Kidney (tissue), 14 donors: ENCODE data around the gene CSAD. TPM values are rescaled to one million over a fixed set of nuclear protein-coding genes. Genes with fewer than 3 reads are reported as not detected.

Source experiments
- DNase-seq, 5 donors: peaks; one replicate each; pipeline ENCODE4 v3.0.0-alpha.2; 2013 to 2020
- FAIRE-seq: peaks from 2 replicates; lab custom pipeline; 2012; peaks lifted over from hg19 to GRCh38; lab: Jason Lieb, UNC
- H3K27ac ChIP-seq, 2 donors: one replicate each; pipeline ENCODE4 v1.7.0; 2013; ENCODE audit warnings: low read depth in 2 of 2, low read length in 2 of 2, inconsistent platforms in 1 of 2
- H3K27me3 ChIP-seq: one replicate; pipeline ENCODE4 v1.7.1; 2013; ENCODE audit warnings: low read length, inconsistent platforms; ENCODE audit not compliant: control insufficient read depth, insufficient read depth
- H3K36me3 ChIP-seq, 3 donors: one replicate each; pipeline versions ENCODE4 v1.7.0 to v1.7.1; 2013; ENCODE audit warnings: low read length in 3 of 3, control low read depth in 1 of 3, inconsistent platforms in 1 of 3; ENCODE audit not compliant: insufficient read depth in 3 of 3, control insufficient read depth in 2 of 3
- H3K4me1 ChIP-seq, 3 donors: one replicate each; pipeline versions ENCODE4 v1.7.0 to v1.7.1; 2013; ENCODE audit warnings: low read length in 3 of 3, inconsistent platforms in 1 of 3, low read depth in 1 of 3; ENCODE audit not compliant: control insufficient read depth in 2 of 3, insufficient read depth in 2 of 3
- H3K4me3 ChIP-seq, 3 donors: one replicate each; pipeline versions ENCODE4 v1.7.0 to v1.8.1; 2013; ENCODE audit warnings: low read length in 3 of 3, control low read depth in 1 of 3, inconsistent platforms in 1 of 3
- H3K9ac ChIP-seq, 3 donors: one replicate each; pipeline versions ENCODE4 v1.7.0 to v1.7.1; 2013; ENCODE audit warnings: low read length in 3 of 3, control low read depth in 1 of 3, inconsistent platforms in 1 of 3
- H3K9me3 ChIP-seq, 3 donors: one replicate each; pipeline versions ENCODE4 v1.7.0 to v1.7.1; 2013; ENCODE audit warnings: low read length in 3 of 3, control low read depth in 1 of 3, inconsistent platforms in 1 of 3; ENCODE audit not compliant: control insufficient read depth in 2 of 3, insufficient read depth in 1 of 3
- CTCF ChIP-seq: IDR thresholded peaks from 3 replicates; pipeline ENCODE4 v1.5.1; 2012; ENCODE audit warnings: mild to moderate bottlenecking, moderate library complexity, borderline replicate concordance; ENCODE audit not compliant: insufficient read depth; ENCODE audit errors: extremely low read depth
- intact Hi-C: fragments of 100-400 bp; cut with DNase I; formaldehyde crosslinking; loops from one replicate; pipeline ENCODE4 v1.11.1; 2022
- polyA plus RNA-seq: library from polyadenylated mRNA; stranded (reverse); fragments of 350-450 nt; fragmentation: Illumina TruSeq; extraction: RNeasy Lipid Tissue Mini Kit (QIAGEN cat#74804); gene quantifications from one replicate; pipeline ENCODE4 v1.2.3, GENCODE V29; 2014; ENCODE audit warnings: low read depth, low replicate concordance; ENCODE audit not compliant: insufficient read depth
- total RNA-seq: library from RNA; stranded (reverse); fragmentation: NEBNext Ultra II Directional; extraction: Animal tissue kit (Norgen Biotek cat#: 25700); gene quantifications from one replicate; pipeline ENCODE4 v1.2.1, GENCODE V29; 2021
- donor health status: control.
- donor health status: control.
- donor health status: control.
- donor health status: control.
- donor health status: control.
- donor health status: DM: yes; HTN: yes; CAD: no.
- donor health status: Normal renal cell carcinoma (clear cell type).

Gene CSAD
- total and polyA plus RNA-seq, 2 donors from 2014 or later = 24.0 to 39.1 TPM

GRCh38 chr12:53219292-53219955 lies 38.7 kb upstream of the CSAD start:
- no peak for FAIRE-seq
- peak overlapping the region; percentile 8 to 43 for H3K27ac ChIP-seq
- peak overlapping the region in 2 of 3 donors; percentile 19 to 77 for H3K9ac ChIP-seq
- H3K27me3 ChIP-seq = peaks cover 4% of the 10 kb centered on the region
- H3K9me3 ChIP-seq = no peaks in the 10 kb centered on the region
- peaks cover 5 to 40% (median 5%) of the 10 kb centered on the region in 3 donors for H3K4me1 ChIP-seq
- peak in 3 of 5 donors; percentile 38 to 76 (median 68) for DNase-seq
- peak overlapping the region; percentile 76 to 88 (median 77) for H3K4me3 ChIP-seq
- TF ChIP-seq CTCF = no peak
- H3K36me3 ChIP-seq = peaks cover 0 to 3% (median 0%) of the 10 kb centered on the region in 3 donors
- intact Hi-C loops = loop anchor here (10.0 kb wide), 1 partner anchor 65 kb away; no protein-coding TSS in a partner anchor

GRCh38 chr12:53218551-53219291 lies 38.0 kb upstream of the CSAD start:
- peak in 3 of 5 donors; percentile 51 to 77 (median 55) for DNase-seq
- TF ChIP-seq CTCF = no peak
- Histone ChIP-seq H3K27ac (peak overlapping the region in 1 of 2 donors; percentile 43), H3K36me3 (peaks cover 0 to 9% (median 4%) of the 10 kb centered on the region in 3 donors), H3K9me3 (no peaks in the 10 kb centered on the region), H3K4me1 (peaks cover 0 to 42% (median 2%) of the 10 kb centered on the region in 3 donors), H3K27me3 (peaks cover 4% of the 10 kb centered on the region), H3K4me3 (peak overlapping the region; percentile 76 to 88 (median 77)), H3K9ac (peak overlapping the region in 2 of 3 donors; percentile 19 to 77)
- intact Hi-C loops = loop anchor here (10.0 kb wide), 1 partner anchor 66 kb away; no protein-coding TSS in a partner anchor
- FAIRE-seq = no peak

DNA sequence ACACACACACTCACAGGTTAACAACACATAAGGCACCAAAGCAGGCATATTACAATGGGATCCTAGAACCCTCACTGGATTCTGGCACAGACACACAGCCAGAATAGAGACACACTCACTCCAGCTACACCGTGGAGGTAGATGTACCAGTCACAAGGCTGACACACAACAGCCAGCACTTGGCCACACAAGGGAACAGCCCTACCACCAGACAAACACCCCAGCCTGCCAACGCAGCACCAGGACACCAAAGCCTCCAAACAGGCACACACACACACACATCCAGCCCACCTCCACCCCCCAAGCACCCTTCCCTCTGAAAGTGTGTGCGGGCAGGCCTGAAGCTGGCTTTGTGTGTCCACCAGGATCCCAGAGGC lies 37.2 kb upstream of the CSAD start:
- Histone ChIP-seq H3K4me3 (peak overlapping the region in 1 of 3 donors; percentile 77), H3K9ac (peak overlapping the region in 1 of 3 donors; percentile 40)

More for the DNA sequence above, 37.2 kb upstream of the CSAD start:
- intact Hi-C loops = loop anchor here (10.0 kb wide), 1 partner anchor 67 kb away; no protein-coding TSS in a partner anchor
- TF ChIP-seq CTCF = no peak
- DNase-seq = peak in 2 of 5 donors; percentile 39
- H3K4me1 ChIP-seq = peaks cover 0 to 42% (median 0%) of the 10 kb centered on the region in 3 donors
- no peaks in the 10 kb centered on the region for H3K9me3 ChIP-seq
- peak overlapping the region in 1 of 2 donors; percentile 65 for H3K27ac ChIP-seq
- peaks cover 0 to 10% (median 6%) of the 10 kb centered on the region in 3 donors for H3K36me3 ChIP-seq
- FAIRE-seq = no peak
- H3K27me3 ChIP-seq = peaks cover 4% of the 10 kb centered on the region
